Muscle of leg (tissue), 11 donors: Measurements from ENCODE around the gene PGM5. TPM values are rescaled to one million over a fixed set of nuclear protein-coding genes. Genes with fewer than 3 reads are reported as not detected.

Experiments used
- DNase-seq: peaks from one replicate; pipeline ENCODE4 v3.0.0; 2013
- H3K27ac ChIP-seq: one replicate; pipeline ENCODE4 v1.5.1; 2013; ENCODE audit warnings: mild to moderate bottlenecking, low read length, control low read depth
- H3K27me3 ChIP-seq: one replicate; pipeline ENCODE4 v1.6.1; 2013; ENCODE audit warnings: low read length; ENCODE audit not compliant: control insufficient read depth, insufficient read depth
- H3K36me3 ChIP-seq: one replicate; pipeline ENCODE4 v1.6.1; 2013; ENCODE audit warnings: low read length; ENCODE audit not compliant: control insufficient read depth, insufficient read depth
- H3K4me1 ChIP-seq: one replicate; pipeline ENCODE4 v1.6.1; 2013; ENCODE audit warnings: low read length; ENCODE audit not compliant: control insufficient read depth, insufficient read depth
- H3K4me3 ChIP-seq: one replicate; pipeline ENCODE4 v1.5.1; 2013; ENCODE audit warnings: low read length, control low read depth
- H3K9me3 ChIP-seq: replicated peaks from 2 replicates; pipeline ENCODE4 v1.6.1; 2013; ENCODE audit warnings: low read depth, low read length; ENCODE audit not compliant: control insufficient read depth
- whole genome bisulfite sequencing: methylation state at CpG from one replicate; pipeline ENCODE4 v1.1.5; 2013; ENCODE audit warnings: missing lambda C conversion rate; ENCODE audit not compliant: insufficient coverage; 5-methylcytosine and 5-hydroxymethylcytosine counted together
- polyA plus RNA-seq, 8 donors: library from polyadenylated mRNA; unstranded; fragments of 120-200 nt; gene quantifications; one replicate each; pipeline versions ENCODE4 v1.2.1 to v1.2.3, GENCODE V29; 2013; ENCODE audit warnings: inconsistent platforms in 1 of 8, low replicate concordance in 1 of 8; ENCODE audit not compliant: insufficient read length in 8 of 8, insufficient read depth in 1 of 8
- total RNA-seq: library from RNA; stranded (reverse); fragments of 120-200 nt; gene quantifications from one replicate; pipeline ENCODE4 v1.2.4, GENCODE V29; 2013

Gene PGM5
- total and polyA plus RNA-seq, 9 donors: 40.1 to 61.2 (median 49.9) TPM

- WGBS: no CpG with 5 or more reads among the region's 2 CpGs
- no peaks in the 10 kb centered on the region for H3K4me1 ChIP-seq
- no peaks in the 10 kb centered on the region for H3K27me3 ChIP-seq
- no peak overlapping the region for H3K4me3 ChIP-seq
- no peak overlapping the region for H3K27ac ChIP-seq
- H3K36me3 ChIP-seq: peaks cover 14% of the 10 kb centered on the region
- H3K9me3 ChIP-seq: peaks cover 14% of the 10 kb centered on the region
- no peak for DNase-seq
These were observed 131.7 kb downstream of the PGM5 start for GRCh38 chr9:68488126-68488525.

GRCh38 chr9:68489646-68490045 is 133.2 kb downstream of the PGM5 start:
- H3K27ac ChIP-seq: no peak overlapping the region
- peaks cover 14% of the 10 kb centered on the region for H3K9me3 ChIP-seq
- DNase-seq: no peak
- no peaks in the 10 kb centered on the region for H3K27me3 ChIP-seq
- peaks cover 8% of the 10 kb centered on the region for H3K36me3 ChIP-seq
- H3K4me3 ChIP-seq: no peak overlapping the region
- WGBS: no CpG with 5 or more reads among the region's 4 CpGs
- no peaks in the 10 kb centered on the region for H3K4me1 ChIP-seq

- H3K27ac ChIP-seq: no peak overlapping the region
- WGBS: 15% methylated on average over 4 of the region's 6 CpGs
- H3K9me3 ChIP-seq: no peaks in the 10 kb centered on the region
- no peaks in the 10 kb centered on the region for H3K27me3 ChIP-seq
- H3K4me3 ChIP-seq: no peak overlapping the region
- no peaks in the 10 kb centered on the region for H3K4me1 ChIP-seq
- DNase-seq: peak; percentile 44
- no peaks in the 10 kb centered on the region for H3K36me3 ChIP-seq
These were observed 136.4 kb downstream of the PGM5 start for GRCh38 chr9:68492806-68493205.

- no peaks in the 10 kb centered on the region for H3K36me3 ChIP-seq
- H3K9me3 ChIP-seq: no peaks in the 10 kb centered on the region
- no peaks in the 10 kb centered on the region for H3K4me1 ChIP-seq
- DNase-seq: no peak
- H3K27ac ChIP-seq: no peak overlapping the region
- H3K27me3 ChIP-seq: no peaks in the 10 kb centered on the region
- H3K4me3 ChIP-seq: no peak overlapping the region
These were observed 137.1 kb downstream of the PGM5 start for GRCh38 chr9:68493541-68493940.

GRCh38 chr9:68493958-68494577 is 137.7 kb downstream of the PGM5 start:
- WGBS: no CpG with 5 or more reads among the region's 3 CpGs
- no peak overlapping the region for H3K4me3 ChIP-seq
- H3K27ac ChIP-seq: no peak overlapping the region
- H3K27me3 ChIP-seq: no peaks in the 10 kb centered on the region
- H3K36me3 ChIP-seq: no peaks in the 10 kb centered on the region
- no peak for DNase-seq
- H3K4me1 ChIP-seq: no peaks in the 10 kb centered on the region
- no peaks in the 10 kb centered on the region for H3K9me3 ChIP-seq

- Histone ChIP-seq H3K4me3 (no peak overlapping the region), H3K9me3 (no peaks in the 10 kb centered on the region), H3K4me1 (peaks cover under 1% of the 10 kb centered on the region), H3K27ac (no peak overlapping the region), H3K36me3 (no peaks in the 10 kb centered on the region), H3K27me3 (no peaks in the 10 kb centered on the region)
- WGBS: 40% methylated on average over 1 of the region's 1 CpG
- DNase-seq: peak; percentile 87
These were observed 138.8 kb downstream of the PGM5 start for GRCh38 chr9:68495247-68495646.

GRCh38 chr9:68496356-68496755 is 139.9 kb downstream of the PGM5 start:
- H3K9me3 ChIP-seq: no peaks in the 10 kb centered on the region
- no peak overlapping the region for H3K27ac ChIP-seq
- peaks cover 2% of the 10 kb centered on the region for H3K4me1 ChIP-seq
- H3K4me3 ChIP-seq: no peak overlapping the region
- no peaks in the 10 kb centered on the region for H3K27me3 ChIP-seq
- H3K36me3 ChIP-seq: no peaks in the 10 kb centered on the region
- DNase-seq: no peak

- H3K4me1 ChIP-seq: peaks cover 4% of the 10 kb centered on the region
- H3K27ac ChIP-seq: no peak overlapping the region
- DNase-seq: no peak
- no peaks in the 10 kb centered on the region for H3K9me3 ChIP-seq
- no peaks in the 10 kb centered on the region for H3K36me3 ChIP-seq
- WGBS: no CpG with 5 or more reads among the region's 1 CpG
- no peak overlapping the region for H3K4me3 ChIP-seq
- H3K27me3 ChIP-seq: no peaks in the 10 kb centered on the region
These were observed 141.2 kb downstream of the PGM5 start for GRCh38 chr9:68497629-68498028.

GRCh38 chr9:68498816-68499215 is 142.4 kb downstream of the PGM5 start:
- H3K27ac ChIP-seq: no peak overlapping the region
- H3K4me3 ChIP-seq: no peak overlapping the region
- no peak for DNase-seq
- H3K9me3 ChIP-seq: no peaks in the 10 kb centered on the region
- peaks cover 4% of the 10 kb centered on the region for H3K4me1 ChIP-seq
- WGBS: no CpG with 5 or more reads among the region's 2 CpGs
- no peaks in the 10 kb centered on the region for H3K27me3 ChIP-seq
- H3K36me3 ChIP-seq: no peaks in the 10 kb centered on the region

- Histone ChIP-seq H3K9me3 (no peaks in the 10 kb centered on the region), H3K36me3 (peaks cover 3% of the 10 kb centered on the region), H3K27ac (peak overlapping the region; percentile 32), H3K4me3 (no peak overlapping the region), H3K27me3 (no peaks in the 10 kb centered on the region), H3K4me1 (peaks cover 6% of the 10 kb centered on the region)
- DNase-seq: no peak
- 82% methylated on average over 3 of the region's 9 CpGs for WGBS
These were observed 144.3 kb downstream of the PGM5 start for GRCh38 chr9:68500457-68501381.
